Endothelial cell of umbilical vein (primary cell): ENCODE measurements around the gene ANKRD16. TPM values are rescaled to one million over a fixed set of nuclear protein-coding genes. Genes with fewer than 3 reads are reported as not detected.

Experiments used
- BruUV-seq: library from RNA; stranded (reverse); fragments of 400-500 nt; replicated peaks from 2 replicates; lab custom pipeline; 2021; lab: Mats Ljungman, UMichigan
- CTCF ChIA-PET: fragments of 300-600, 350-600 bp; sonication (Branson Sonifier 250); formaldehyde crosslinking; loops from one replicate; lab custom pipeline; 2021; ENCODE audit warnings: antibody characterized with exemption, inconsistent platforms; lab: Charles Lee
- POLR2A ChIA-PET: fragments of 300-600, 350-600 bp; sonication (Branson Sonifier 250); formaldehyde crosslinking; loops from one replicate; lab custom pipeline; 2021; ENCODE audit warnings: antibody characterized with exemption, inconsistent platforms; lab: Charles Lee
- DNase-seq: peaks from one replicate; pipeline ENCODE4 v3.0.0-alpha.2; 2011; ENCODE audit warnings: low read depth, low spot score
- FAIRE-seq: peaks from 2 replicates; lab custom pipeline; 2011; peaks lifted over from hg19 to GRCh38; lab: Jason Lieb, UNC
- H2AFZ ChIP-seq: 2 replicates; pipeline ENCODE4 v1.6.0; 2012; ENCODE audit warnings: low read depth, low read length, control low read depth, inconsistent platforms
- H3K27ac ChIP-seq: 2 replicates; pipeline ENCODE4 v1.5.1; 2011; ENCODE audit warnings: low read depth, mild to moderate bottlenecking, control low read depth, low read length, moderate library complexity; ENCODE audit not compliant: insufficient read depth
- H3K27me3 ChIP-seq, 2 experiments: 2 replicates each; pipeline versions ENCODE4 v1.6.0 to v1.6.1; 2011; ENCODE audit warnings: low read length in 2 of 2, mixed read lengths in 1 of 2; ENCODE audit not compliant: control insufficient read depth in 2 of 2, insufficient read depth in 2 of 2
- H3K36me3 ChIP-seq, 2 experiments: 2 replicates in 1 of 2; 3 replicates in 1 of 2; pipeline ENCODE4 v1.5.1; 2011; ENCODE audit warnings: low read length in 2 of 2, mild to moderate bottlenecking in 1 of 2, moderate library complexity in 1 of 2; ENCODE audit not compliant: control insufficient read depth in 2 of 2, insufficient read depth in 2 of 2; ENCODE audit errors: extremely low read depth in 1 of 2
- H3K4me1 ChIP-seq: 3 replicates; pipeline ENCODE4 v1.5.1; 2011; ENCODE audit warnings: mild to moderate bottlenecking, low read length; ENCODE audit not compliant: control insufficient read depth, insufficient read depth; ENCODE audit errors: extremely low read depth
- H3K4me2 ChIP-seq: 2 replicates; pipeline ENCODE4 v1.6.1; 2011; ENCODE audit warnings: low read length, control low read depth, mixed read lengths; ENCODE audit not compliant: insufficient read depth
- H3K4me3 ChIP-seq, 3 experiments: fragments of 200-600 bp in 1 of 3; sonication (generic), shearing (Covaris generic) in 1 of 3; replicated peaks in 1 of 3; 2 replicates each; pipeline ENCODE4 v1.5.1; 2011 to 2016; ENCODE audit warnings: control low read depth in 3 of 3, low read length in 3 of 3, mild to moderate bottlenecking in 2 of 3, inconsistent platforms in 1 of 3, low read depth in 1 of 3, moderate library complexity in 1 of 3; ENCODE audit not compliant: insufficient read depth in 1 of 3
- H3K79me2 ChIP-seq: 2 replicates; pipeline ENCODE4 v1.6.0; 2012; ENCODE audit warnings: low read length, inconsistent platforms; ENCODE audit not compliant: control insufficient read depth, insufficient read depth
- H3K9ac ChIP-seq: replicated peaks from 2 replicates; pipeline ENCODE3; 2011; ENCODE audit warnings: low read length, control low read depth; ENCODE audit not compliant: insufficient read depth; ENCODE audit errors: extremely low read depth
- H3K9me1 ChIP-seq: replicated peaks from 3 replicates; pipeline ENCODE4 v1.6.0; 2011; ENCODE audit warnings: mild to moderate bottlenecking, low read length; ENCODE audit not compliant: control insufficient read depth, insufficient read depth; ENCODE audit errors: extremely low read depth
- H3K9me3 ChIP-seq: replicated peaks from 2 replicates; pipeline ENCODE4 v1.5.1; 2012; ENCODE audit warnings: low read length, inconsistent platforms; ENCODE audit not compliant: control insufficient read depth, insufficient read depth
- H4K20me1 ChIP-seq: replicated peaks from 2 replicates; pipeline ENCODE3; 2011; ENCODE audit warnings: mild to moderate bottlenecking, low read length; ENCODE audit not compliant: control insufficient read depth, insufficient read depth; ENCODE audit errors: extremely low read depth
- EZH2 ChIP-seq: IDR thresholded peaks from 2 replicates; pipeline ENCODE4 v1.6.1; 2012; ENCODE audit warnings: borderline replicate concordance, low read depth, mild to moderate bottlenecking, moderate library complexity, low read length, inconsistent platforms; ENCODE audit not compliant: severe bottlenecking
- FOS ChIP-seq: IDR thresholded peaks from 2 replicates; pipeline ENCODE4 v1.6.1; 2011; ENCODE audit warnings: mild to moderate bottlenecking, low read length, moderate library complexity, borderline replicate concordance; ENCODE audit not compliant: insufficient read depth
- GATA2 ChIP-seq: IDR thresholded peaks from 2 replicates; pipeline ENCODE4 v1.7.0; 2011; ENCODE audit warnings: low read depth, mild to moderate bottlenecking, moderate library complexity, mixed read lengths, low read length; ENCODE audit not compliant: insufficient read length, insufficient read depth
- JUN ChIP-seq: IDR thresholded peaks from 2 replicates; pipeline ENCODE4 v1.6.1; 2011; ENCODE audit warnings: borderline replicate concordance, low read depth; ENCODE audit not compliant: insufficient read length, insufficient read depth
- MYC ChIP-seq: IDR thresholded peaks from one replicate; pipeline ENCODE4 v1.6.1; 2011; ENCODE audit warnings: mild to moderate bottlenecking, low read depth, low read length
- POLR2A ChIP-seq: IDR thresholded peaks from 2 replicates; pipeline ENCODE4 v1.6.1; 2012; ENCODE audit warnings: low read depth, mild to moderate bottlenecking, control low read depth, low read length
- POLR2AphosphoS5 ChIP-seq: IDR thresholded peaks from 2 replicates; pipeline ENCODE4 v1.6.1; 2012; ENCODE audit warnings: low read depth, mild to moderate bottlenecking, control low read depth, low read length, moderate library complexity; ENCODE audit not compliant: insufficient read depth
- dilution Hi-C: fragments of 300-500 bp; cut with MboI; formaldehyde crosslinking; loops from one replicate; pipeline ENCODE4 v1.15.0; 2019; ENCODE audit warnings: low sequenced_read_pairs; ENCODE audit not compliant: extremely low pct_ligation_motif_present
- intact Hi-C: fragments of 100-400 bp; cut with micrococcal nuclease; formaldehyde crosslinking; loops from one replicate; pipeline ENCODE4 v1.10.0; 2022
- polyA plus RNA-seq, 4 experiments: library from polyadenylated mRNA; depleted of rRNA in 3 of 4; stranded (reverse) in 3 of 4; unstranded in 1 of 4; fragments of >200 nt; gene quantifications; 2 replicates each; pipeline versions ENCODE4 v1.2.1 to v1.2.3, GENCODE V29; 2011 to 2012; ENCODE audit warnings: missing spikeins in 1 of 4
- total RNA-seq: library from RNA; stranded (reverse); gene quantifications from 2 replicates; pipeline ENCODE4 v1.2.3, GENCODE V29; 2021
- TF ChIP-seq, protein P1 (sequence below), 2 donors: IDR thresholded peaks; 1 replicate in 1 of 2; 2 replicates in 1 of 2; pipeline ENCODE4 v1.5.1; 2011; ENCODE audit warnings: low read length in 2 of 2, mild to moderate bottlenecking in 2 of 2, moderate library complexity in 2 of 2, control low read depth in 1 of 2, inconsistent platforms in 1 of 2, low read depth in 1 of 2; ENCODE audit not compliant: insufficient read depth in 1 of 2; ENCODE audit errors: extremely low read depth in 1 of 2
- TF ChIP-seq, protein P2 (sequence below): IDR thresholded peaks from 2 replicates; pipeline ENCODE4 v1.6.1; 2011; ENCODE audit not compliant: insufficient read depth, insufficient read length

ANKRD16 gene
- total and polyA plus RNA-seq, 2 donors (not counting 3 experiments of a cell fraction or from before 2014, with no cell fraction given): 6.9 to 8.0 TPM

DNA sequence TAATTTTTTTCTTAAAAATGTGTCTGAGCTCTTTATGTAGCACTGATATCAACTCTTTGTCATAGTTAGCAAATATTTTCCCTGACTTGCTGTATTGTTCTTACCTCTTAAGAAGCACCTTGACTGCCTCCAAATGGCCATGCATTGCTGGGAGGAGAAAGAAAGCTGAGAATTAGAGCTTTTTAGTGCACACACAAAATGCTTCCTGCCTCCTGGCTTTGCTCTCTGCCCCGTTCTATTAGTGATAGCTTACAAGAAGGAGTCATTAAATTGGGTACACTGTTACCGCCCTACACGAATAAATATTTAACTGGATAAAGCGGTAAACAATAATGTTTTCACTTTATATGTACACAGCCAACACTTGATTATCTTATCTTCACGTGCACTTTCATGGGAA, 4.1 kb downstream of the ANKRD16 start:
- POLR2A ChIA-PET: no interaction called here
- intact Hi-C loops: no loop called here

More for the DNA sequence above, 4.1 kb downstream of the ANKRD16 start:
- no TSS peak for BruUV-seq
- Histone ChIP-seq H3K27ac (no peak overlapping the region), H3K4me1 (peaks cover 7% of the 10 kb centered on the region), H3K27me3 (no peaks in the 10 kb centered on the region), H3K4me2 (no peak overlapping the region), H2AFZ (no peak overlapping the region), H3K9ac (no peak overlapping the region), H3K9me3 (no peaks in the 10 kb centered on the region), H3K79me2 (peaks cover 7% of the 10 kb centered on the region), H4K20me1 (no peaks in the 10 kb centered on the region), H3K9me1 (no peaks in the 10 kb centered on the region), H3K4me3 (no peak overlapping the region), H3K36me3 (peaks cover 4 to 8% of the 10 kb centered on the region in 2 experiments)
- DNase-seq (no peak), FAIRE-seq (peak; percentile 12)
- dilution Hi-C loops: no loop called here
- no peak for TF ChIP-seq EZH2
- TF ChIP-seq FOS: no peak
- TF ChIP-seq, protein P1, sequence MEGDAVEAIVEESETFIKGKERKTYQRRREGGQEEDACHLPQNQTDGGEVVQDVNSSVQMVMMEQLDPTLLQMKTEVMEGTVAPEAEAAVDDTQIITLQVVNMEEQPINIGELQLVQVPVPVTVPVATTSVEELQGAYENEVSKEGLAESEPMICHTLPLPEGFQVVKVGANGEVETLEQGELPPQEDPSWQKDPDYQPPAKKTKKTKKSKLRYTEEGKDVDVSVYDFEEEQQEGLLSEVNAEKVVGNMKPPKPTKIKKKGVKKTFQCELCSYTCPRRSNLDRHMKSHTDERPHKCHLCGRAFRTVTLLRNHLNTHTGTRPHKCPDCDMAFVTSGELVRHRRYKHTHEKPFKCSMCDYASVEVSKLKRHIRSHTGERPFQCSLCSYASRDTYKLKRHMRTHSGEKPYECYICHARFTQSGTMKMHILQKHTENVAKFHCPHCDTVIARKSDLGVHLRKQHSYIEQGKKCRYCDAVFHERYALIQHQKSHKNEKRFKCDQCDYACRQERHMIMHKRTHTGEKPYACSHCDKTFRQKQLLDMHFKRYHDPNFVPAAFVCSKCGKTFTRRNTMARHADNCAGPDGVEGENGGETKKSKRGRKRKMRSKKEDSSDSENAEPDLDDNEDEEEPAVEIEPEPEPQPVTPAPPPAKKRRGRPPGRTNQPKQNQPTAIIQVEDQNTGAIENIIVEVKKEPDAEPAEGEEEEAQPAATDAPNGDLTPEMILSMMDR (IDR thresholded peaks at IDR 0.05; ENCODE audit: extremely low read depth in 1 of 2, insufficient read depth in 1 of 2, low read depth in 1 of 2, low read length in 2 of 2): no peak
- TF ChIP-seq, protein P2, sequence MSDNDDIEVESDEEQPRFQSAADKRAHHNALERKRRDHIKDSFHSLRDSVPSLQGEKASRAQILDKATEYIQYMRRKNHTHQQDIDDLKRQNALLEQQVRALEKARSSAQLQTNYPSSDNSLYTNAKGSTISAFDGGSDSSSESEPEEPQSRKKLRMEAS: no peak
- TF ChIP-seq JUN: no peak
- no peak for TF ChIP-seq GATA2
- no peak for TF ChIP-seq MYC
- no peak for TF ChIP-seq POLR2AphosphoS5
- no peak for TF ChIP-seq POLR2A
- CTCF ChIA-PET: interaction anchor here (1.3 kb wide), 1 partner anchor 12 kb away, joined by 3 read pairs; no protein-coding TSS in a partner anchor
